ENCODE data around the gene SNRPF.

GRCh38 chr12:95877622-95878021, 18.9 kb downstream of the SNRPF start:
- TF ChIP-seq GATA3 (IDR thresholded peaks at IDR 0.05; ENCODE audit: low read depth, low read length) (no peak), GATA2 (IDR thresholded peaks at IDR 0.05; ENCODE audit: low read depth, low read length) (no peak)
